Measurements from ENCODE around the gene TSC2. TPM values are rescaled to one million over a fixed set of nuclear protein-coding genes. Genes with fewer than 3 reads are reported as not detected.

Gene TSC2
- total and polyA plus RNA-seq, 4 donors: 36.5 to 146 (median 72.7) TPM

DNA sequence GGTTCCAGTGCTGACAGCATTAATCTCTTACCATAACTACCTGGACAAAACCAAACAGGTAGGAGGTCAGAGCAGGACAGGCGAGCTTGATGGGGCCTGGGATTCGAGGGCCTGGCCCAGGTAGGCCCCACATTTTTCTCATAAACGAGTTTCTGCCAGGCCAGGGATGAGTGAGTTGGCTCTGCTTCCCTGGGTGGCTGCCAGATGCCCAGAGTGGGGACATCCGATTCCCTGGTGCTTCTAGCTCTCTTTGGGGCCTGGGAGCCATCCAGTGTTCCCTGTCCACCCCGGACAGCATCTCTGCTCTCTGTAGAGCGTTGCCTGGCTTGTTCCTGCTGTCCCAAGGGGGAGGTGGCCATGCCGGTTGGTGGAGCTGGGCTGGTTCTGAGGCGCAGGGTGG lies 25.1 kb downstream of the TSC2 start:
- no peaks in the 10 kb centered on the region for H3K9me3 ChIP-seq (ENCODE audit: control insufficient read depth in 4 of 4, insufficient read depth in 3 of 4, low read length in 3 of 4)
- no peak for DNase-seq
- H3K27ac ChIP-seq (ENCODE audit: low read depth in 1 of 2, low read length in 1 of 2): no peak overlapping the region
- no peak for ATAC-seq (ENCODE audit: insufficient read depth, low FRiP score)
- H3K4me1 ChIP-seq (ENCODE audit: control insufficient read depth in 5 of 5, insufficient read depth in 5 of 5, low read length in 5 of 5): no peaks in the 10 kb centered on the region
- no peaks in the 10 kb centered on the region for H3K27me3 ChIP-seq (ENCODE audit: control insufficient read depth in 3 of 3, insufficient read depth in 3 of 3, low read length in 2 of 3)
- TF ChIP-seq CTCF (IDR thresholded peaks at IDR 0.05; ENCODE audit: control extremely low read depth, extremely low read depth): no peak
- WGBS, 2 donors: 94 to 96% methylated on average over 8 of the region's 8 CpGs
- H3K9ac ChIP-seq (ENCODE audit: insufficient read depth in 1 of 2, low read length in 2 of 2): no peak overlapping the region
- H3K36me3 ChIP-seq (ENCODE audit: control insufficient read depth in 4 of 4, insufficient read depth in 4 of 4, low read length in 4 of 4): peaks cover 3 to 75% (median 14%) of the 10 kb centered on the region in 4 donors
- no peak overlapping the region for H3K4me3 ChIP-seq

DNA sequence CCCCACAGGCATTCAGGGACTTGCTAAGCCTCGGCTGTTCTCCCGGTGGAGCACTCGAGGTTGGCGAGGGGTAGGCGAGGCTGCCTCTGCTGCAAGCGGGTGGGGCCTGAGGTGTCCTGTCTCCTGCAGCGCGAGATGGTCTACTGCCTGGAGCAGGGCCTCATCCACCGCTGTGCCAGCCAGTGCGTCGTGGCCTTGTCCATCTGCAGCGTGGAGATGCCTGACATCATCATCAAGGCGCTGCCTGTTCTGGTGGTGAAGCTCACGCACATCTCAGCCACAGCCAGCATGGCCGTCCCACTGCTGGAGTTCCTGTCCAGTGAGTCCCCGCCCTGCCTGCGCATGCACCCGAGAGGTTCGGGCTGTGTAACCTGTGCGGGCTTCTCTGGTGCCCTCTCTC lies 26.3 kb downstream of the TSC2 start:
- H3K36me3 ChIP-seq (ENCODE audit: control insufficient read depth in 4 of 4, insufficient read depth in 4 of 4, low read length in 4 of 4): peaks cover 3 to 76% (median 13%) of the 10 kb centered on the region in 4 donors
- DNase-seq (no peak), ATAC-seq (ENCODE audit: insufficient read depth, low FRiP score) (no peak)
- H3K27me3 ChIP-seq (ENCODE audit: control insufficient read depth in 3 of 3, insufficient read depth in 3 of 3, low read length in 2 of 3): no peaks in the 10 kb centered on the region
- 95 to 96% methylated on average over 18 to 20 of the region's 20 CpGs for WGBS, 2 donors
- no peak for TF ChIP-seq CTCF (IDR thresholded peaks at IDR 0.05; ENCODE audit: control extremely low read depth, extremely low read depth)
- H3K9me3 ChIP-seq (ENCODE audit: control insufficient read depth in 4 of 4, insufficient read depth in 3 of 4, low read length in 3 of 4): no peaks in the 10 kb centered on the region
- H3K9ac ChIP-seq (ENCODE audit: insufficient read depth in 1 of 2, low read length in 2 of 2): no peak overlapping the region
- no peak overlapping the region for H3K4me3 ChIP-seq
- no peak overlapping the region for H3K27ac ChIP-seq (ENCODE audit: low read depth in 1 of 2, low read length in 1 of 2)
- H3K4me1 ChIP-seq (ENCODE audit: control insufficient read depth in 5 of 5, insufficient read depth in 5 of 5, low read length in 5 of 5): no peaks in the 10 kb centered on the region

DNA sequence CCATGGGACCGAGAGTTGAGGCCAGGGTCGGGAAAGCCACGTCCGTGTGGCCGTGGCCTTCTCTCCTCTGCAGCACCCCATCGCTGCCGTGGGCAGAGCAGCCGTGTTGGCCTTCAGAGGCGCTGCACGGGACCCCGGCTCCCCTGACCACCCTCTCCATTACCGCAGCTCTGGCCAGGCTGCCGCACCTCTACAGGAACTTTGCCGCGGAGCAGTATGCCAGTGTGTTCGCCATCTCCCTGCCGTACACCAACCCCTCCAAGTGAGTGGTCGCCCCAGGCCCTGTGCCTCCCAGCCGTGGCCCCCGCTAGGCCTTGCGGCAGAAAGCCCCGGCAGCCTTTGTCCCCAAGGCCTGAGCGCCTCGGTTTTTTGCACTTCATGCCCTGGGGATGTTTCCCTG lies 27.8 kb downstream of the TSC2 start:
- TF ChIP-seq CTCF (IDR thresholded peaks at IDR 0.05; ENCODE audit: control extremely low read depth, extremely low read depth): no peak
- no peak for DNase-seq

More for the DNA sequence above, 27.8 kb downstream of the TSC2 start:
- Histone ChIP-seq H3K9me3 (ENCODE audit: control insufficient read depth in 4 of 4, insufficient read depth in 3 of 4, low read length in 3 of 4) (no peaks in the 10 kb centered on the region), H3K36me3 (ENCODE audit: control insufficient read depth in 4 of 4, insufficient read depth in 4 of 4, low read length in 4 of 4) (peaks cover 0 to 80% (median 20%) of the 10 kb centered on the region in 4 donors), H3K4me1 (ENCODE audit: control insufficient read depth in 5 of 5, insufficient read depth in 5 of 5, low read length in 5 of 5) (peaks cover 0 to under 1% (median 0%) of the 10 kb centered on the region in 5 donors), H3K27ac (ENCODE audit: low read depth in 1 of 2, low read length in 1 of 2) (no peak overlapping the region), H3K27me3 (ENCODE audit: control insufficient read depth in 3 of 3, insufficient read depth in 3 of 3, low read length in 2 of 3) (no peaks in the 10 kb centered on the region), H3K9ac (ENCODE audit: insufficient read depth in 1 of 2, low read length in 2 of 2) (no peak overlapping the region), H3K4me3 (no peak overlapping the region)
- no peak for ATAC-seq (ENCODE audit: insufficient read depth, low FRiP score)
- 96 to 97% methylated on average over 24 of the region's 24 CpGs for WGBS, 2 donors
